ENCODE measurements around the gene SULT4A1.

SULT4A1 gene

GRCh38 chr22:43843783-43844530 lies 18.4 kb downstream of the SULT4A1 start:
- DNase-seq, result no peak

- DNase-seq, result no peak
Measured at GRCh38 chr22:43841742-43842141, 20.6 kb downstream of the SULT4A1 start.

GRCh38 chr22:43840851-43841250 lies 21.5 kb downstream of the SULT4A1 start:
- no peak for DNase-seq

- DNase-seq, result no peak
Measured at GRCh38 chr22:43840431-43840830, 21.9 kb downstream of the SULT4A1 start.

- DNase-seq, result no peak
Measured at GRCh38 chr22:43839781-43840180, 22.5 kb downstream of the SULT4A1 start.

- no peak for DNase-seq
Measured at GRCh38 chr22:43838571-43839307, 23.6 kb downstream of the SULT4A1 start.

GRCh38 chr22:43838161-43838560 lies 24.2 kb downstream of the SULT4A1 start:
- no peak for DNase-seq

- DNase-seq, result no peak
Measured at GRCh38 chr22:43837666-43838065, 24.6 kb downstream of the SULT4A1 start.

GRCh38 chr22:43835736-43836135 lies 26.6 kb downstream of the SULT4A1 start:
- no peak for DNase-seq

- no peak for DNase-seq
Measured at GRCh38 chr22:43835166-43835565, 27.1 kb downstream of the SULT4A1 start.

GRCh38 chr22:43833286-43834240 lies 28.8 kb downstream of the SULT4A1 start:
- DNase-seq, result no peak

- DNase-seq, result no peak
Measured at GRCh38 chr22:43832393-43833265, 29.7 kb downstream of the SULT4A1 start.

GRCh38 chr22:43831561-43832392 lies 30.5 kb downstream of the SULT4A1 start:
- DNase-seq, result no peak

- DNase-seq, result no peak
Measured at GRCh38 chr22:43830931-43831560, 31.3 kb downstream of the SULT4A1 start.

GRCh38 chr22:43829904-43830851 lies 32.1 kb downstream of the SULT4A1 start:
- DNase-seq, result peak; percentile 34

GRCh38 chr22:43828998-43829782 lies 33.1 kb downstream of the SULT4A1 start:
- DNase-seq, result no peak

GRCh38 chr22:43828725-43828997 lies 33.7 kb downstream of the SULT4A1 start:
- DNase-seq, result no peak

- DNase-seq, result no peak
Measured at GRCh38 chr22:43827926-43828724, 34.2 kb downstream of the SULT4A1 start.
